Measurements from ENCODE around the gene ITGA3. TPM values are rescaled to one million over a fixed set of nuclear protein-coding genes. Genes with fewer than 3 reads are reported as not detected.

The ITGA3 gene
- total and polyA plus RNA-seq, 2 experiments from 2014 or later, result 105 to 330 TPM

GRCh38 chr17:50070908-50071680, 15.2 kb downstream of the ITGA3 start:
- Histone ChIP-seq H3K27me3 (replicated peaks; ENCODE audit: insufficient read depth) (no peaks in the 10 kb centered on the region), H3K4me3 (no peak overlapping the region), H3F3A (ENCODE audit: insufficient read depth) (peaks cover 18% of the 10 kb centered on the region), H3K4me1 (ENCODE audit: insufficient read depth) (peaks cover 15% of the 10 kb centered on the region), H4K20me1 (ENCODE audit: insufficient read depth) (no peaks in the 10 kb centered on the region), H3K9ac (no peak overlapping the region), H2AFZ (no peak overlapping the region), H3K9me2 (ENCODE audit: insufficient read depth) (no peaks in the 10 kb centered on the region), H3K27ac (no peak overlapping the region), H3K79me2 (ENCODE audit: insufficient read depth) (peaks cover 86% of the 10 kb centered on the region), H3K36me3 (ENCODE audit: low read depth) (peaks cover 79% of the 10 kb centered on the region), H3K9me3 (ENCODE audit: low read depth) (no peaks in the 10 kb centered on the region), H3K4me2 (ENCODE audit: unreplicated experiment) (no peak overlapping the region)
- no peak for TF ChIP-seq EZH2 (IDR thresholded peaks at IDR 0.05; ENCODE audit: insufficient read depth, poor library complexity, severe bottlenecking)
- no peak for TF ChIP-seq EZH2phosphoT487 (IDR thresholded peaks at IDR 0.05; ENCODE audit: insufficient read depth, low read depth)
- DNase-seq, result no peak
- in situ Hi-C loops (cut with MboI), result no loop called here
- WGBS, 2 experiments (ENCODE audit: low coverage in 1 of 2, low lambda C conversion rate in 2 of 2, missing lambda C conversion rate in 2 of 2), result 89% methylated on average over 16 of the region's 16 CpGs

DNA sequence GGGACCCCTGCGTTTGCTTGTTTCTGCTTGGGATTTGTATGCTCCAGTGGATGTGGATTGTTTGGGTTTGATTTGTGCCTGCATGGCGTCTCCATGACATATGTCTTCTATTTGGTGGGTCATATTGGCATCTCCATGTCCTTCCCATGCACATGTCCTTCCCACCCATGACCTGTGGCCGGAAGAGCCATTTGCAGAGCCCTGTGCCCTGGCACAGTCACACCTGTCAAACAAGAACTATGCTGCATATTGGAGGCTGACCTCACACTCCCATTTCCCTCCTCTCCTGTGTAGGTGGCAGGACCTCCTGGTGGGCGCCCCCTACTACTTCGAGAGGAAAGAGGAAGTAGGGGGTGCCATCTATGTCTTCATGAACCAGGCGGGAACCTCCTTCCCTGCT, 15.8 kb downstream of the ITGA3 start:
- H3K9ac ChIP-seq, result no peak overlapping the region
- H3K36me3 ChIP-seq (ENCODE audit: low read depth), result peaks cover 79% of the 10 kb centered on the region
- H3K9me3 ChIP-seq (ENCODE audit: low read depth), result no peaks in the 10 kb centered on the region
- no peaks in the 10 kb centered on the region for H4K20me1 ChIP-seq (ENCODE audit: insufficient read depth)
- DNase-seq, result no peak
- H3K27me3 ChIP-seq (replicated peaks; ENCODE audit: insufficient read depth), result no peaks in the 10 kb centered on the region
- WGBS, 2 experiments (ENCODE audit: low coverage in 1 of 2, low lambda C conversion rate in 2 of 2, missing lambda C conversion rate in 2 of 2), result 84 to 89% methylated on average over 6 of the region's 6 CpGs
- peaks cover 9% of the 10 kb centered on the region for H3K4me1 ChIP-seq (ENCODE audit: insufficient read depth)
- no peak overlapping the region for H3K27ac ChIP-seq
- H3K4me3 ChIP-seq, result no peak overlapping the region
- TF ChIP-seq EZH2 (IDR thresholded peaks at IDR 0.05; ENCODE audit: insufficient read depth, poor library complexity, severe bottlenecking), result no peak
- no peak for TF ChIP-seq EZH2phosphoT487 (IDR thresholded peaks at IDR 0.05; ENCODE audit: insufficient read depth, low read depth)
- H3K4me2 ChIP-seq (ENCODE audit: unreplicated experiment), result no peak overlapping the region
- H2AFZ ChIP-seq, result no peak overlapping the region
- in situ Hi-C loops (cut with MboI), result no loop called here
- H3F3A ChIP-seq (ENCODE audit: insufficient read depth), result peaks cover 12% of the 10 kb centered on the region; the same call in 1 of the 2 replicates
- peaks cover 80% of the 10 kb centered on the region for H3K79me2 ChIP-seq (ENCODE audit: insufficient read depth)
- no peaks in the 10 kb centered on the region for H3K9me2 ChIP-seq (ENCODE audit: insufficient read depth)

DNA sequence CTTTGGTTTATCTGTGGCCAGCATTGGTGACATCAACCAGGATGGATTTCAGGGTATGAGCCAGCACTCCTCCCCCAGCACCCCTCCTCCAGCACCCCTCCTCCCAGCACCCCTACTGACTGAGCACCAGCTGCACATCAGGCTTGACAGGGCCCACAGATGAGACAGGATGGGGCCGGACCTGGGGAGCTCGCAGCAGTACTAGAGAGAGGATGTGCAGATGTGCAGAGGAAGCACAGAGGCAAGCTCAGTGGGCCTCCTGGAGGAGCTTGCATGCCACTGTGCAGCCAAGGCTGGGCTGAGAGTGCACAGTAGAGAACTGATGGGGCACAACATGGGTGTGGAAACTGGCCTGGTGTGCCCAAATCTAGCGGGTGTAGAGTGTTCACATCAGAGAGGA, 16.2 kb downstream of the ITGA3 start:
- Histone ChIP-seq H3K36me3 (ENCODE audit: low read depth) (peaks cover 80% of the 10 kb centered on the region), H3K79me2 (ENCODE audit: insufficient read depth) (peaks cover 76% of the 10 kb centered on the region), H3K27ac (no peak overlapping the region), H3F3A (ENCODE audit: insufficient read depth) (peaks cover 10% of the 10 kb centered on the region; the same call in 1 of the 2 replicates), H3K27me3 (replicated peaks; ENCODE audit: insufficient read depth) (no peaks in the 10 kb centered on the region), H3K9me3 (ENCODE audit: low read depth) (no peaks in the 10 kb centered on the region), H3K4me2 (ENCODE audit: unreplicated experiment) (no peak overlapping the region), H3K9ac (no peak overlapping the region), H3K4me1 (ENCODE audit: insufficient read depth) (peaks cover 5% of the 10 kb centered on the region; the same call in 1 of the 2 replicates), H3K9me2 (ENCODE audit: insufficient read depth) (no peaks in the 10 kb centered on the region), H3K4me3 (no peak overlapping the region), H2AFZ (no peak overlapping the region), H4K20me1 (ENCODE audit: insufficient read depth) (no peaks in the 10 kb centered on the region)
- in situ Hi-C loops (cut with MboI), result no loop called here
- TF ChIP-seq EZH2phosphoT487 (IDR thresholded peaks at IDR 0.05; ENCODE audit: insufficient read depth, low read depth) (no peak), EZH2 (IDR thresholded peaks at IDR 0.05; ENCODE audit: insufficient read depth, poor library complexity, severe bottlenecking) (no peak)
- WGBS, 2 experiments (ENCODE audit: low coverage in 1 of 2, low lambda C conversion rate in 2 of 2, missing lambda C conversion rate in 2 of 2), result 67 to 74% methylated on average over 3 of the region's 3 CpGs
- no peak for DNase-seq

DNA sequence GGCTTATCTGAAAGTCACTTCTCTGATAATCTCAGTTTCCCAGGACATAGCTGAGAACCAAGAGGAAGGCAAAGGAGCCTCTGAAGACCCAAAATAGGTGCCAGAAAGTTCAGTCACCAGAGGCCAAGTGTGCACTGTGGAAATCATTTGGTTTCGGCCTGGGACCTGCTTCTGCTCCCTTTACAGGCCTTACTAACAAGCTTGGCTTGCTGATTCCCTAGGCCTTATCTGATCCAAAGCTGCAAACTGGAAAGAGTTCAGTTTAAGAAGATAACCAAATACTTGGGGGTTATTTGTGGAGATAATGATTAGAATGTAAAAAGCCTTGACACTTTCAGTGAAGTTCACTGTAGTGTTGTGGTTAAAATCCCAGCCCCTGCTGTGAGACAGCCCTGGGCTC, 17.0 kb downstream of the ITGA3 start:
- Histone ChIP-seq H3K27ac (no peak overlapping the region), H3K9me3 (ENCODE audit: low read depth) (no peaks in the 10 kb centered on the region), H4K20me1 (ENCODE audit: insufficient read depth) (no peaks in the 10 kb centered on the region), H3K27me3 (replicated peaks; ENCODE audit: insufficient read depth) (no peaks in the 10 kb centered on the region), H3K79me2 (ENCODE audit: insufficient read depth) (peaks cover 68% of the 10 kb centered on the region), H3K9ac (no peak overlapping the region), H3F3A (ENCODE audit: insufficient read depth) (peaks cover 5% of the 10 kb centered on the region; the same call in 1 of the 2 replicates), H3K4me2 (ENCODE audit: unreplicated experiment) (no peak overlapping the region), H3K4me1 (ENCODE audit: insufficient read depth) (no peaks in the 10 kb centered on the region), H3K4me3 (no peak overlapping the region), H2AFZ (no peak overlapping the region), H3K9me2 (ENCODE audit: insufficient read depth) (no peaks in the 10 kb centered on the region), H3K36me3 (ENCODE audit: low read depth) (peaks cover 81% of the 10 kb centered on the region)
- in situ Hi-C loops (cut with MboI), result no loop called here
- TF ChIP-seq EZH2phosphoT487 (IDR thresholded peaks at IDR 0.05; ENCODE audit: insufficient read depth, low read depth) (no peak), EZH2 (IDR thresholded peaks at IDR 0.05; ENCODE audit: insufficient read depth, poor library complexity, severe bottlenecking) (no peak)
- WGBS, 2 experiments (ENCODE audit: low coverage in 1 of 2, low lambda C conversion rate in 2 of 2, missing lambda C conversion rate in 2 of 2), result 96 to 100% methylated on average over 1 of the region's 1 CpG
- DNase-seq, result no peak
